CD4-positive, alpha-beta memory T cell (primary cell): Measurements from ENCODE around the gene ELF5. TPM values are rescaled to one million over a fixed set of nuclear protein-coding genes. Genes with fewer than 3 reads are reported as not detected.
A peak's percentile ranks its signal among the peaks of the same experiment; 100 is the strongest.

ENCODE experiments used
- CTCF ChIA-PET: fragments of 350-600 bp; sonication (Branson Sonifier 250); formaldehyde crosslinking; loops from one replicate; lab custom pipeline; 2021; ENCODE audit warnings: inconsistent platforms; ENCODE audit not compliant: partially characterized antibody; lab: Charles Lee
- POLR2A ChIA-PET: fragments of 350-600 bp; sonication (Branson Sonifier 250); formaldehyde crosslinking; loops from one replicate; lab custom pipeline; 2021; ENCODE audit not compliant: partially characterized antibody; lab: Charles Lee
- DNase-seq, 5 donors: peaks; one replicate each; pipeline versions ENCODE4 v3.0.0 to v3.0.0-alpha.2; 2020 to 2022; ENCODE audit warnings: mixed read lengths in 1 of 5
- H3K27ac ChIP-seq: one replicate; pipeline ENCODE4 v1.7.0; 2013; ENCODE audit warnings: low read depth, low read length
- H3K27me3 ChIP-seq: 2 replicates; pipeline ENCODE4 v1.7.0; 2013; ENCODE audit warnings: mild to moderate bottlenecking, low read length, moderate library complexity; ENCODE audit not compliant: insufficient read depth
- H3K36me3 ChIP-seq: 2 replicates; pipeline ENCODE4 v1.7.0; 2013; ENCODE audit warnings: mild to moderate bottlenecking, low read length, moderate library complexity; ENCODE audit not compliant: insufficient read depth
- H3K4me1 ChIP-seq: 2 replicates; pipeline ENCODE4 v1.7.0; 2013; ENCODE audit warnings: mild to moderate bottlenecking, low read length, moderate library complexity; ENCODE audit not compliant: insufficient read depth
- H3K4me3 ChIP-seq, 2 donors: one replicate each; pipeline ENCODE4 v1.7.0; 2013; ENCODE audit warnings: low read length in 2 of 2, mild to moderate bottlenecking in 1 of 2
- H3K9me3 ChIP-seq, 2 donors: one replicate each; pipeline ENCODE4 v1.7.0; 2013; ENCODE audit warnings: low read length in 2 of 2, control low read depth in 1 of 2; ENCODE audit not compliant: control insufficient read depth in 1 of 2
- H3K27ac Mint-ChIP-seq, 7 donors: one replicate each; pipeline ENCODE4 v1.8.0; 2020 to 2021; ENCODE audit warnings: mixed read lengths in 7 of 7, mild to moderate bottlenecking in 6 of 7, inconsistent platforms in 3 of 7, moderate library complexity in 3 of 7
- H3K27me3 Mint-ChIP-seq, 2 donors: one replicate each; pipeline ENCODE4 v1.8.0; 2020 to 2021; ENCODE audit warnings: mixed read lengths in 2 of 2
- H3K36me3 Mint-ChIP-seq, 2 donors: one replicate each; pipeline ENCODE4 v1.8.0; 2020 to 2021; ENCODE audit warnings: mixed read lengths in 2 of 2, inconsistent platforms in 1 of 2, mild to moderate bottlenecking in 1 of 2
- H3K4me1 Mint-ChIP-seq, 4 donors: one replicate each; pipeline ENCODE4 v1.8.0; 2020 to 2021; ENCODE audit warnings: mixed read lengths in 4 of 4, mild to moderate bottlenecking in 1 of 4
- H3K4me3 Mint-ChIP-seq, 8 donors: one replicate each; pipeline ENCODE4 v1.8.0; 2020 to 2021; ENCODE audit warnings: mixed read lengths in 8 of 8, mild to moderate bottlenecking in 7 of 8, moderate library complexity in 6 of 8, inconsistent platforms in 3 of 8
- H3K9me3 Mint-ChIP-seq, 8 donors: one replicate each; pipeline ENCODE4 v1.8.0; 2020 to 2021; ENCODE audit warnings: mixed read lengths in 8 of 8, mild to moderate bottlenecking in 5 of 8, inconsistent platforms in 3 of 8, moderate library complexity in 1 of 8
- intact Hi-C: fragments of 100-400 bp; cut with micrococcal nuclease; formaldehyde crosslinking; loops from one replicate; pipeline ENCODE4 v1.15.1; 2023
- polyA plus RNA-seq, 2 donors: library from polyadenylated mRNA; unstranded; fragments of 300-500 nt; fragmentation: Illumina TruSeq; gene quantifications; one replicate each; pipeline ENCODE4 v1.2.3, GENCODE V29; 2021
- total RNA-seq, 2 experiments: library from RNA; stranded (reverse); gene quantifications; one replicate each; pipeline ENCODE4 v1.2.3, GENCODE V29; 2021

Gene ELF5
- total and polyA plus RNA-seq, 4 experiments from 2014 or later, result not detected

DNA sequence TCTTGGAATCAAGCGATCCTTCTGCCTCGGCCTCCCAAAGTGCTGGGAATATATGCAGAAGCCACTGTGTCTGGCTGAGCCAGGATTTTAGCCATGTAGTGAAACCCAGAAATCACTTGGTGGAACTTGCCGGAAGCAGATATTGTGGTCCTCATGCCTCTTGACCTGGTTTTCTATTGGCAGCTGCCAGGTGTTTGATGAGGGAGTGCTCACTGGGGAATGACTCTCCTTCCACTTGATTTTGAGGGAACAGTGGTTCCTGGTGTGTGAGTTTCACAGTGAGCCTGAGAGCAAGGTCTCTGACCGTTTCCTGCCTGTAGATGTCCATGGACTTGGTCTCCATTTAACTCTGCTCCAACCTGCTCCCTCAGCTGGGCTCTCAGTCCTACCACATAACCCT is 34.7 kb upstream of the ELF5 start:
- H3K27ac ChIP-seq, result no peak overlapping the region
- Mint-ChIP-seq H3K27ac (no peak overlapping the region), H3K27me3 (peaks cover 14 to 16% of the 10 kb centered on the region in 2 donors), H3K4me3 (no peak overlapping the region), H3K4me1 (no peaks in the 10 kb centered on the region), H3K36me3 (no peaks in the 10 kb centered on the region), H3K9me3 (peaks cover 0 to 2% (median 0%) of the 10 kb centered on the region in 8 donors)
- no peak overlapping the region for H3K4me3 ChIP-seq
- no peaks in the 10 kb centered on the region for H3K4me1 ChIP-seq
- ChIA-PET POLR2A (no interaction called here), CTCF (no interaction called here)
- H3K9me3 ChIP-seq, result no peaks in the 10 kb centered on the region
- no peak for DNase-seq
- intact Hi-C loops, result no loop called here
- no peaks in the 10 kb centered on the region for H3K27me3 ChIP-seq
- no peaks in the 10 kb centered on the region for H3K36me3 ChIP-seq

GRCh38 chr11:34546511-34547209 is 33.1 kb upstream of the ELF5 start:
- DNase-seq, result no peak
- Mint-ChIP-seq H3K27me3 (peaks cover 13 to 16% of the 10 kb centered on the region in 2 donors), H3K27ac (no peak overlapping the region), H3K4me3 (no peak overlapping the region), H3K36me3 (no peaks in the 10 kb centered on the region), H3K4me1 (no peaks in the 10 kb centered on the region), H3K9me3 (peaks cover 0 to 2% (median 0%) of the 10 kb centered on the region in 8 donors)
- intact Hi-C loops, result no loop called here
- CTCF ChIA-PET, result no interaction called here
- Histone ChIP-seq H3K9me3 (no peaks in the 10 kb centered on the region), H3K36me3 (no peaks in the 10 kb centered on the region), H3K27ac (no peak overlapping the region), H3K4me1 (no peaks in the 10 kb centered on the region), H3K27me3 (no peaks in the 10 kb centered on the region), H3K4me3 (no peak overlapping the region)
- POLR2A ChIA-PET, result no interaction called here

DNA sequence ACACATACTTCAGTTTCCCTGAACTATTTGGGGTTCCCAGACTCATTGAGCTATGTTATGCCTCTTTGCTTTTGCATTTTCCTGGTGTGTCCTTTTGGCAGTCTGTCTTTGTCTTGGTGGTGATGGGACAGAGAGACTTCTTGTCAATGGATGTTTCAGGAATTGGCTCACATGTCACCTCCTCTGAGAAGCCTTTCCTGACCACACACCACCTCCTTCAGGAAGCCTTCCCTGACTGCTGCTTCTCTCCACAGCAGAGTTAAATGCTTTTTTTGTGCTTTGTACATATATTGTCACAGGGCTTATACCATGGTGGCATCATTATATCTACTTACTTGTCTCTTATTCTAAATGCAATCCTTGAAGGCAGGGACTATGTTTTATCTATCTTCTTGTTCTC is 28.5 kb upstream of the ELF5 start:
- no peaks in the 10 kb centered on the region for H3K4me1 Mint-ChIP-seq
- Histone ChIP-seq H3K4me1 (no peaks in the 10 kb centered on the region), H3K27ac (no peak overlapping the region), H3K27me3 (no peaks in the 10 kb centered on the region), H3K36me3 (no peaks in the 10 kb centered on the region), H3K9me3 (no peaks in the 10 kb centered on the region), H3K4me3 (no peak overlapping the region)
- no peaks in the 10 kb centered on the region for H3K9me3 Mint-ChIP-seq
- no peak overlapping the region for H3K27ac Mint-ChIP-seq
- H3K27me3 Mint-ChIP-seq, result peaks cover 16 to 26% of the 10 kb centered on the region in 2 donors
- intact Hi-C loops, result no loop called here
- ChIA-PET CTCF (interaction anchor here (1.3 to 1.4 kb wide), 2 partner anchors 10 to 30 kb away, joined by 3 to 4 read pairs; no protein-coding TSS in a partner anchor), POLR2A (no interaction called here)
- no peaks in the 10 kb centered on the region for H3K36me3 Mint-ChIP-seq
- no peak overlapping the region for H3K4me3 Mint-ChIP-seq
- DNase-seq, result no peak

- Histone ChIP-seq H3K27me3 (no peaks in the 10 kb centered on the region), H3K9me3 (no peaks in the 10 kb centered on the region), H3K4me3 (no peak overlapping the region), H3K27ac (no peak overlapping the region), H3K4me1 (no peaks in the 10 kb centered on the region), H3K36me3 (no peaks in the 10 kb centered on the region)
- Mint-ChIP-seq H3K27ac (no peak overlapping the region), H3K4me3 (no peak overlapping the region), H3K27me3 (peaks cover 17 to 35% of the 10 kb centered on the region in 2 donors), H3K9me3 (peaks cover 0 to 2% (median 0%) of the 10 kb centered on the region in 8 donors), H3K36me3 (no peaks in the 10 kb centered on the region), H3K4me1 (no peaks in the 10 kb centered on the region)
- no peak for DNase-seq
- intact Hi-C loops, result no loop called here
- ChIA-PET CTCF (interaction anchor here (1.4 kb wide), 1 partner anchor 28 kb away, joined by 3 read pairs; no protein-coding TSS in a partner anchor), POLR2A (no interaction called here)
These were observed 27.3 kb upstream of the ELF5 start for GRCh38 chr11:34540870-34541269.

DNA sequence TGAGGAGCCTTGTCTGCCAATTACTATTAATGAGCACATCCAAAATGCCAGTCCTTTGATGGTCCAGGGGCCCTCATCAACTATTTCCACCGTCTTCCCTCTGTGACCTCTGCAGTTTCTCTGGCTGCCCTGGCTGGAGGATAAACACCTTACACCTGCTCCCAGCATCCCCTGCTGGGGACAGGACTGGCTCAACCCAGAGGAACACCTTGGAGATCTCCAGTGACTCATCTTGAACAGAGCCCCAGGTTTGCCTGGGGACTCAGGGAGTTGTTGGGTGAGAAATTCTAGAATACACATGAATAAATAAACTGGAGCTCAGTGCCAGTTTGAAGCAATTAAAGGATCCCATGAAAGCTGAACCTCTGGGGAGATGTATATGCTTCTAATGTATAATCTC is 24.0 kb upstream of the ELF5 start:
- Histone ChIP-seq H3K4me3 (no peak overlapping the region), H3K9me3 (no peaks in the 10 kb centered on the region), H3K27ac (no peak overlapping the region), H3K27me3 (no peaks in the 10 kb centered on the region), H3K36me3 (no peaks in the 10 kb centered on the region), H3K4me1 (no peaks in the 10 kb centered on the region)
- H3K36me3 Mint-ChIP-seq, result no peaks in the 10 kb centered on the region
- CTCF ChIA-PET, result no interaction called here
- no peaks in the 10 kb centered on the region for H3K4me1 Mint-ChIP-seq
- H3K4me3 Mint-ChIP-seq, result no peak overlapping the region
- no peak for DNase-seq
- peaks cover 3 to 22% (median 12%) of the 10 kb centered on the region in 8 donors for H3K9me3 Mint-ChIP-seq
- no peak overlapping the region for H3K27ac Mint-ChIP-seq
- POLR2A ChIA-PET, result no interaction called here
- intact Hi-C loops, result no loop called here
- H3K27me3 Mint-ChIP-seq, result peaks cover 18 to 34% of the 10 kb centered on the region in 2 donors

- H3K4me3 Mint-ChIP-seq, result no peak overlapping the region
- H3K4me1 Mint-ChIP-seq, result no peaks in the 10 kb centered on the region
- ChIA-PET CTCF (interaction anchor here (1.0 kb wide), 1 partner anchor 24 kb away, joined by 3 read pairs; no protein-coding TSS in a partner anchor), POLR2A (interaction anchor here (1.4 kb wide), 1 partner anchor 23 kb away, joined by 3 read pairs; no protein-coding TSS in a partner anchor)
- Histone ChIP-seq H3K4me3 (no peak overlapping the region), H3K36me3 (no peaks in the 10 kb centered on the region), H3K27me3 (no peaks in the 10 kb centered on the region), H3K4me1 (no peaks in the 10 kb centered on the region), H3K9me3 (no peaks in the 10 kb centered on the region), H3K27ac (no peak overlapping the region)
- intact Hi-C loops, result no loop called here
- H3K9me3 Mint-ChIP-seq, result peaks cover 3 to 22% (median 12%) of the 10 kb centered on the region in 8 donors
- no peaks in the 10 kb centered on the region for H3K36me3 Mint-ChIP-seq
- no peak overlapping the region for H3K27ac Mint-ChIP-seq
- DNase-seq, result no peak
- H3K27me3 Mint-ChIP-seq, result peaks cover 14 to 26% of the 10 kb centered on the region in 2 donors
These were observed 22.5 kb upstream of the ELF5 start for GRCh38 chr11:34536056-34536455.

DNA sequence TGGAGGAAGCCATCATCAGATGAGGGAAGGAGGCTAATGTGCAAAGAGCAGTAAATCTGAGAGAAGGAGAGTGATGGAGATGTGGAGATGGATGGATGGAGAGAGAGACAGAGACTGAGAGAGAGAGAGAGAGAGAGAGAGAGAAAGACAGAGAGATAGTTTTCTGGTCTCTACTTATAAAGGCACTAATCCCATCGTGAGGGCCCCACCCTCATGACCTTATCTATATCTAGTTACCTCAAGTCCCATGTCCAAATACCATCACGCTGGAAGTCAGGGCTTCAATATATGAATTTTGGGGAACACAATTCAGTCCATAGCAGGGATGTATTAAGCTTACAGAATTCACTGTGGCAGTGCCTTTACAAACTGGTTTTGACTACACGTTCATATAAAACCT is 21.2 kb upstream of the ELF5 start:
- H3K27ac ChIP-seq, result no peak overlapping the region
- peaks cover 17 to 28% of the 10 kb centered on the region in 2 donors for H3K27me3 Mint-ChIP-seq
- H3K9me3 Mint-ChIP-seq, result peaks cover 3 to 22% (median 12%) of the 10 kb centered on the region in 8 donors
- no peaks in the 10 kb centered on the region for H3K4me1 ChIP-seq
- intact Hi-C loops, result no loop called here
- no peaks in the 10 kb centered on the region for H3K27me3 ChIP-seq
- peak overlapping the region in 1 of 7 donors; percentile 48 for H3K27ac Mint-ChIP-seq
- H3K4me3 ChIP-seq, result no peak overlapping the region
- H3K9me3 ChIP-seq, result no peaks in the 10 kb centered on the region
- no peak for DNase-seq
- no peaks in the 10 kb centered on the region for H3K4me1 Mint-ChIP-seq
- H3K36me3 ChIP-seq, result no peaks in the 10 kb centered on the region
- no peaks in the 10 kb centered on the region for H3K36me3 Mint-ChIP-seq
- no peak overlapping the region for H3K4me3 Mint-ChIP-seq
- ChIA-PET POLR2A (interaction anchor here (1.4 kb wide), 1 partner anchor 22 kb away, joined by 3 read pairs; no protein-coding TSS in a partner anchor), CTCF (no interaction called here)
